SK-N-SH (cell line): ENCODE measurements around the gene ADAMTS2. TPM values are rescaled to one million over a fixed set of nuclear protein-coding genes. Genes with fewer than 3 reads are reported as not detected.

Source experiments
- CTCF ChIA-PET: fragments of 300-600, 350-600 bp; formaldehyde crosslinking; extraction: SDS; loops from one replicate; lab custom pipeline; 2021; lab: Yijun Ruan, JAX
- POLR2A ChIA-PET: fragments of 350-600 bp; sonication (Branson Sonifier 250); formaldehyde crosslinking; extraction: SDS; loops from one replicate; lab custom pipeline; 2020; ENCODE audit warnings: antibody characterized with exemption, inconsistent platforms; lab: Yijun Ruan, JAX
- DNase-seq: peaks from one replicate; pipeline ENCODE4 v3.0.0; 2012
- H2AFZ ChIP-seq: fragments of 200-600 bp; sonication (generic); 2 replicates; pipeline ENCODE4 v1.8.1; 2016; ENCODE audit warnings: antibody characterized with exemption, mild to moderate bottlenecking, low read depth
- H3F3A ChIP-seq: fragments of 200-600 bp; sonication (generic); replicated peaks from 2 replicates; pipeline ENCODE3; 2016; ENCODE audit warnings: antibody characterized with exemption, mild to moderate bottlenecking; ENCODE audit not compliant: insufficient read depth
- H3K27ac ChIP-seq, 2 experiments: fragments of 200-500 bp in 1 of 2; fragments of 200-600 bp in 1 of 2; sonication (Bioruptor generic) in 1 of 2; sonication (generic), shearing (Covaris generic) in 1 of 2; 2 replicates each; pipeline versions ENCODE4 v1.5.1 to v1.6.1; 2014 to 2016; ENCODE audit warnings: low read depth in 2 of 2, inconsistent platforms in 1 of 2, low read length in 1 of 2, mild to moderate bottlenecking in 1 of 2, mixed read lengths in 1 of 2
- H3K27me3 ChIP-seq: fragments of 200-600 bp; sonication (generic), shearing (Covaris generic); 2 replicates; pipeline ENCODE4 v1.6.1; 2016; ENCODE audit warnings: mixed run types; ENCODE audit not compliant: insufficient read depth
- H3K36me3 ChIP-seq, 2 experiments: fragments of 200-500 bp in 1 of 2; fragments of 200-600 bp in 1 of 2; sonication (Bioruptor generic) in 1 of 2; sonication (generic) in 1 of 2; replicated peaks in 1 of 2; 2 replicates each; pipeline versions ENCODE3 to v1.5.1; 2014 to 2016; ENCODE audit warnings: low read length in 1 of 2, mild to moderate bottlenecking in 1 of 2; ENCODE audit not compliant: insufficient read depth in 2 of 2, control insufficient read depth in 1 of 2
- H3K4me1 ChIP-seq, 2 experiments: fragments of 200-500 bp in 1 of 2; fragments of 200-600 bp in 1 of 2; sonication (Bioruptor generic) in 1 of 2; sonication (generic), shearing (Covaris generic) in 1 of 2; 2 replicates each; pipeline versions ENCODE4 v1.5.1 to v1.6.1; 2014 to 2016; ENCODE audit warnings: low read depth in 1 of 2, low read length in 1 of 2, mixed run types in 1 of 2; ENCODE audit not compliant: insufficient read depth in 2 of 2, control insufficient read depth in 1 of 2
- H3K4me2 ChIP-seq: fragments of 200-600 bp; sonication (generic), shearing (Covaris generic); 2 replicates; pipeline ENCODE4 v1.6.1; 2017; ENCODE audit warnings: mixed run types
- H3K4me3 ChIP-seq, 2 experiments: fragments of 200-500 bp in 1 of 2; fragments of 200-600 bp in 1 of 2; sonication (Bioruptor generic) in 1 of 2; sonication (generic), shearing (Covaris generic) in 1 of 2; 2 replicates each; pipeline versions ENCODE4 v1.5.1 to v1.8.1; 2014 to 2016; ENCODE audit warnings: low read depth in 2 of 2, inconsistent platforms in 1 of 2, low read length in 1 of 2, mild to moderate bottlenecking in 1 of 2, mixed read lengths in 1 of 2, moderate library complexity in 1 of 2
- H3K79me2 ChIP-seq: fragments of 200-600 bp; sonication (generic); 2 replicates; pipeline ENCODE4 v1.8.1; 2017; ENCODE audit warnings: mild to moderate bottlenecking; ENCODE audit not compliant: insufficient read depth
- H3K9ac ChIP-seq: fragments of 200-600 bp; sonication (generic); 2 replicates; pipeline ENCODE4 v1.6.1; 2017; ENCODE audit warnings: mixed run types
- H3K9me2 ChIP-seq: fragments of 200-600 bp; sonication (generic); 2 replicates; pipeline ENCODE4 v1.6.1; 2017; ENCODE audit warnings: mixed run types
- H3K9me3 ChIP-seq: fragments of 200-600 bp; sonication (generic); 2 replicates; pipeline ENCODE4 v1.6.1; 2017; ENCODE audit warnings: mixed run types, mild to moderate bottlenecking, moderate library complexity
- H4K20me1 ChIP-seq: fragments of 200-600 bp; sonication (generic); 2 replicates; pipeline ENCODE4 v1.6.1; 2017; ENCODE audit warnings: mild to moderate bottlenecking, mixed run types; ENCODE audit not compliant: insufficient read depth
- CTCF ChIP-seq: fragments of 200-600 bp; sonication (generic); IDR thresholded peaks from 2 replicates; pipeline ENCODE4 v1.6.1; 2017; ENCODE audit warnings: antibody characterized with exemption, mild to moderate bottlenecking, moderate library complexity
- EZH2phosphoT487 ChIP-seq: fragments of 200-600 bp; sonication (generic); IDR thresholded peaks from 2 replicates; pipeline ENCODE4 v1.6.1; 2017; ENCODE audit warnings: low read depth, mixed run types, mild to moderate bottlenecking, antibody characterized with exemption, moderate library complexity, borderline replicate concordance
- FOXJ3 ChIP-seq: sonication (generic); formaldehyde crosslinking; IDR thresholded peaks from 2 replicates; pipeline ENCODE4 v1.5.1; 2020; ENCODE audit warnings: mild to moderate bottlenecking, missing genetic modification reagents
- FOXM1 ChIP-seq: IDR thresholded peaks from 2 replicates; pipeline ENCODE4 v1.4.0; 2012; ENCODE audit warnings: low read depth, mild to moderate bottlenecking
- GABPA ChIP-seq: IDR thresholded peaks from 2 replicates; pipeline ENCODE4 v1.4.0; 2012; ENCODE audit warnings: low read depth, mild to moderate bottlenecking
- GATA2 ChIP-seq: sonication (generic); formaldehyde crosslinking; IDR thresholded peaks from 2 replicates; pipeline ENCODE4 v1.5.0; 2020; ENCODE audit warnings: mild to moderate bottlenecking, missing genetic modification reagents
- JUND ChIP-seq: IDR thresholded peaks from 2 replicates; pipeline ENCODE4 v1.4.0; 2012
- MEF2A ChIP-seq: IDR thresholded peaks from 2 replicates; pipeline ENCODE4 v1.4.0; 2012; ENCODE audit warnings: low read depth, borderline replicate concordance
- RAD21 ChIP-seq: IDR thresholded peaks from 2 replicates; pipeline ENCODE4 v1.6.1; 2012; ENCODE audit warnings: mild to moderate bottlenecking, low read length
- RCOR1 ChIP-seq: fragments of 150-350 bp; IDR thresholded peaks from 2 replicates; pipeline ENCODE4 v1.6.1; 2017; ENCODE audit warnings: antibody characterized with exemption, low read length
- RXRA ChIP-seq: IDR thresholded peaks from 2 replicates; pipeline ENCODE4 v1.4.0; 2012; ENCODE audit warnings: low read depth, mild to moderate bottlenecking, borderline replicate concordance
- TAF1 ChIP-seq: IDR thresholded peaks from 2 replicates; pipeline ENCODE4 v1.6.1; 2012; ENCODE audit warnings: low read depth, mild to moderate bottlenecking, low read length, moderate library complexity, borderline replicate concordance
- TEAD4 ChIP-seq: IDR thresholded peaks from 2 replicates; pipeline ENCODE4 v1.4.0; 2012; ENCODE audit warnings: mild to moderate bottlenecking, borderline replicate concordance; ENCODE audit not compliant: insufficient read depth
- WGBS: methylation state at CpG from one replicate; pipeline ENCODE4 v1.1.6; 2017; ENCODE audit warnings: low lambda C conversion rate; 5-methylcytosine and 5-hydroxymethylcytosine counted together
- polyA plus RNA-seq, 3 experiments: library from polyadenylated mRNA; depleted of rRNA; stranded (reverse); fragments of >200 nt; gene quantifications; 2 replicates each; pipeline ENCODE4 v1.2.3, GENCODE V29; 2012
- TF ChIP-seq, protein P1 (sequence below): fragments of 150-350 bp; IDR thresholded peaks from 2 replicates; pipeline ENCODE4 v1.6.1; 2017; ENCODE audit warnings: antibody characterized with exemption, low read length, low read depth, borderline replicate concordance

Gene ADAMTS2
- polyA plus RNA-seq, 1 of the 3 experiments (the other 2 are of a cell fraction): 0.12 TPM

GRCh38 chr5:179089502-179089901, 255.8 kb downstream of the ADAMTS2 start (continued):
- TF ChIP-seq RAD21: no peak
- TF ChIP-seq, all 33 proteins: peak for 0

GRCh38 chr5:179080724-179081123, 264.5 kb downstream of the ADAMTS2 start:
- no peak overlapping the region for H3K27ac ChIP-seq
- TF ChIP-seq GATA2 (CRISPR knock-in tag): no peak
- TF ChIP-seq FOXJ3 (CRISPR knock-in tag): no peak
- no peak for TF ChIP-seq EZH2phosphoT487
- TF ChIP-seq GABPA: no peak
- TF ChIP-seq, protein P1, sequence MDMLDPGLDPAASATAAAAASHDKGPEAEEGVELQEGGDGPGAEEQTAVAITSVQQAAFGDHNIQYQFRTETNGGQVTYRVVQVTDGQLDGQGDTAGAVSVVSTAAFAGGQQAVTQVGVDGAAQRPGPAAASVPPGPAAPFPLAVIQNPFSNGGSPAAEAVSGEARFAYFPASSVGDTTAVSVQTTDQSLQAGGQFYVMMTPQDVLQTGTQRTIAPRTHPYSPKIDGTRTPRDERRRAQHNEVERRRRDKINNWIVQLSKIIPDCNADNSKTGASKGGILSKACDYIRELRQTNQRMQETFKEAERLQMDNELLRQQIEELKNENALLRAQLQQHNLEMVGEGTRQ: no peak
- TF ChIP-seq RCOR1: no peak
- TF ChIP-seq CTCF: no peak
- no peak for TF ChIP-seq FOXM1
- no peak for TF ChIP-seq MEF2A
- TF ChIP-seq, all 33 proteins: peak for 0
- Histone ChIP-seq H2AFZ (no peak overlapping the region), H3K36me3 (peaks cover 33 to 64% of the 10 kb centered on the region in 2 experiments), H3K9me2 (no peaks in the 10 kb centered on the region), H3K9me3 (peaks cover 35% of the 10 kb centered on the region), H4K20me1 (no peaks in the 10 kb centered on the region), H3K79me2 (no peaks in the 10 kb centered on the region), H3K4me1 (no peaks in the 10 kb centered on the region), H3K27me3 (no peaks in the 10 kb centered on the region), H3F3A (no peaks in the 10 kb centered on the region), H3K4me2 (no peak overlapping the region), H3K9ac (no peak overlapping the region), H3K4me3 (no peak overlapping the region)
- CTCF ChIA-PET: interaction anchor here (1.5 kb wide), 1 partner anchor 10 kb away, joined by 4 read pairs; no protein-coding TSS in a partner anchor
- DNase-seq: no peak
- WGBS: 67% methylated on average over 4 of the region's 4 CpGs
- POLR2A ChIA-PET: no interaction called here

- no peaks in the 10 kb centered on the region for H4K20me1 ChIP-seq
- 89% methylated on average over 11 of the region's 11 CpGs for WGBS
- H3K4me2 ChIP-seq: no peak overlapping the region
- no peak overlapping the region for H3K27ac ChIP-seq
- H3K79me2 ChIP-seq: no peaks in the 10 kb centered on the region
- H3K9me2 ChIP-seq: no peaks in the 10 kb centered on the region
- H3K4me1 ChIP-seq: no peaks in the 10 kb centered on the region
- no peak overlapping the region for H2AFZ ChIP-seq
- POLR2A ChIA-PET: no interaction called here
- CTCF ChIA-PET: interaction anchor here (1.5 kb wide), 1 partner anchor 9 kb away, joined by 4 read pairs; no protein-coding TSS in a partner anchor
- no peaks in the 10 kb centered on the region for H3K27me3 ChIP-seq
- no peaks in the 10 kb centered on the region for H3F3A ChIP-seq
- no peak for DNase-seq
- H3K9ac ChIP-seq: no peak overlapping the region
- H3K9me3 ChIP-seq: peaks cover 31% of the 10 kb centered on the region
- TF ChIP-seq JUND: no peak
- TF ChIP-seq GABPA: no peak
- no peak for TF ChIP-seq RXRA
- no peak for TF ChIP-seq TAF1
- no peak for TF ChIP-seq TEAD4
- no peak for TF ChIP-seq EZH2phosphoT487
- peak overlapping the region in 1 of 2 experiments; percentile 21; a peak in 1 of 4 replicates for H3K4me3 ChIP-seq
- peaks cover 33 to 68% of the 10 kb centered on the region in 2 experiments for H3K36me3 ChIP-seq
Observed at GRCh38 chr5:179079165-179079987, 265.9 kb downstream of the ADAMTS2 start.
